AG09309 (cell line): ENCODE measurements around the gene CLDN6.

Experiments used
- DNase-seq: peaks from one replicate; pipeline ENCODE4 v3.0.0-alpha.2; 2010; ENCODE audit warnings: low read depth
- H3K4me3 ChIP-seq: 2 replicates; pipeline ENCODE4 v1.5.1; 2011; ENCODE audit warnings: mild to moderate bottlenecking, low read depth, low read length, moderate library complexity; ENCODE audit not compliant: control insufficient read depth
- TF ChIP-seq, protein P1 (sequence below): IDR thresholded peaks from 2 replicates; pipeline ENCODE4 v1.5.1; 2011; ENCODE audit warnings: mild to moderate bottlenecking, low read depth, low read length, inconsistent platforms; ENCODE audit not compliant: insufficient read depth, control insufficient read depth; ENCODE audit errors: missing control alignments

CLDN6 gene

DNA sequence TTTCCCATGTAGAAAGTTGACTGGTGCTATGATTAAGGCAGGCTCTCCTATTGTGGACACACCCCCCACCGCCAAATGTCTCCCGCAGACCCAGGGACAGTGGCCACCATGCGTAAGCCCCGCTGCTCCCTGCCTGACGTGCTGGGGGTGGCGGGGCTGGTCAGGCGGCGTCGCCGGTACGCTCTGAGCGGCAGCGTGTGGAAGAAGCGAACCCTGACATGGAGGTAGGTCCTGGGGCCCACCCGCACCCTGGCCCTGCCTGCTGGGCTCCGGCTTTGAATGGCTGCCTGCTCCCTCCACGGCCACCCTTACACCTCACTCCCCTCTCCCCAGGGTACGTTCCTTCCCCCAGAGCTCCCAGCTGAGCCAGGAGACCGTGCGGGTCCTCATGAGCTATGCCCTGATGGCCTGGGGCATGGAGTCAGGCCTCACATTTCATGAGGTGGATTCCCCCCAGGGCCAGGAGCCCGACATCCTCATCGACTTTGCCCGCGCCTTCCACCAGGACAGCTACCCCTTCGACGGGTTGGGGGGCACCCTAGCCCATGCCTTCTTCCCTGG, 32.0 kb upstream of the CLDN6 start:
- no peak for DNase-seq
- H3K4me3 ChIP-seq, result no peak overlapping the region
- TF ChIP-seq, protein P1, sequence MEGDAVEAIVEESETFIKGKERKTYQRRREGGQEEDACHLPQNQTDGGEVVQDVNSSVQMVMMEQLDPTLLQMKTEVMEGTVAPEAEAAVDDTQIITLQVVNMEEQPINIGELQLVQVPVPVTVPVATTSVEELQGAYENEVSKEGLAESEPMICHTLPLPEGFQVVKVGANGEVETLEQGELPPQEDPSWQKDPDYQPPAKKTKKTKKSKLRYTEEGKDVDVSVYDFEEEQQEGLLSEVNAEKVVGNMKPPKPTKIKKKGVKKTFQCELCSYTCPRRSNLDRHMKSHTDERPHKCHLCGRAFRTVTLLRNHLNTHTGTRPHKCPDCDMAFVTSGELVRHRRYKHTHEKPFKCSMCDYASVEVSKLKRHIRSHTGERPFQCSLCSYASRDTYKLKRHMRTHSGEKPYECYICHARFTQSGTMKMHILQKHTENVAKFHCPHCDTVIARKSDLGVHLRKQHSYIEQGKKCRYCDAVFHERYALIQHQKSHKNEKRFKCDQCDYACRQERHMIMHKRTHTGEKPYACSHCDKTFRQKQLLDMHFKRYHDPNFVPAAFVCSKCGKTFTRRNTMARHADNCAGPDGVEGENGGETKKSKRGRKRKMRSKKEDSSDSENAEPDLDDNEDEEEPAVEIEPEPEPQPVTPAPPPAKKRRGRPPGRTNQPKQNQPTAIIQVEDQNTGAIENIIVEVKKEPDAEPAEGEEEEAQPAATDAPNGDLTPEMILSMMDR, result no peak

DNA sequence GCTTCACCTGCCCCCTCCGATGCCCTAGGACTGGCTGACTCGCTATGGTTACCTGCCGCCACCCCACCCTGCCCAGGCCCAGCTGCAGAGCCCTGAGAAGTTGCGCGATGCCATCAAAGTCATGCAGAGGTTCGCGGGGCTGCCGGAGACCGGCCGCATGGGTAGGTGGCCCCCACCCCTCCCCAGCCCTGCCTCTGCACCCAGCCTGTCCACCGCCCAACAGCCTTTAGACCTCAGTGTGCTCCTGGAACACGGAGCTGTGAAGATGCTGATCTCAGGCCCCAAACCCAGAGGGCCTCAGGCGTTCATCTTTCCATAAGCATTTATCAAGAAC, 29.4 kb upstream of the CLDN6 start:
- H3K4me3 ChIP-seq, result no peak overlapping the region
- TF ChIP-seq, protein P1, result no peak
- DNase-seq, result no peak

DNA sequence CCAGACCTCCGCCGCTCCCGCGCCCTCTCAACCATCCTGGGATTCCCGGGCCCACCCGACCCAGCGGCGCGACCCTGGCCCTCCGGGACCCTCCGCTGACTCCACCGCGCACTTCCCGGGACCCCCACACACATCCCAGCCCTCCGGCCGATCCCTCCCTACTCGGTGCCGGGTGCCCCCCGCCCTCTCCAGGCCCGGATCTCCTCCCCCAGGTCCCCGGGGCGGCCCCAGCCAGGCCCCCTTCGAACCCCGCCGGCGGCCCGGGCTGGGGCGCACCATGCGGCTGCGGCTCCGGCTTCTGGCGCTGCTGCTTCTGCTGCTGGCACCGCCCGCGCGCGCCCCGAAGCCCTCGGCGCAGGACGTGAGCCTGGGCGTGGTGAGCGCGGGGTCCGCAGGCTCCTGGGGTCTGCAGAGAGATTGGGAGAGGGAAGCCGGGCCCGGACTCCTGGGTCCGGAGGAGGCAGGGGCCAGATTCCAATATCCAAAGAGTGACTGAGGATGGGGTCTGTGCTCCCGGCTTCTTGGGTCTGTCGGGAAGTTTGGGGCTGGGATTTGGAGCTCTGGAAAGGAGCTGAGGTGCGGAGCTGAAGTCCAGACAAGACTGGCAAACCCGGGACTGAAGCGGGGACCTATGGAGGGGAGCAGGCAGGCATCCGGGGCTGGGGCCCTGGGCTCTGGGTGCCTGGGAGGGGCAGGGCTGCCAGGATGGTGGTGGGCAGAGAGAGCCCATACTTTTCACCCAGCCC, 28.8 kb upstream of the CLDN6 start:
- no peak overlapping the region for H3K4me3 ChIP-seq
- DNase-seq, result no peak
- TF ChIP-seq, protein P1, result no peak

DNA sequence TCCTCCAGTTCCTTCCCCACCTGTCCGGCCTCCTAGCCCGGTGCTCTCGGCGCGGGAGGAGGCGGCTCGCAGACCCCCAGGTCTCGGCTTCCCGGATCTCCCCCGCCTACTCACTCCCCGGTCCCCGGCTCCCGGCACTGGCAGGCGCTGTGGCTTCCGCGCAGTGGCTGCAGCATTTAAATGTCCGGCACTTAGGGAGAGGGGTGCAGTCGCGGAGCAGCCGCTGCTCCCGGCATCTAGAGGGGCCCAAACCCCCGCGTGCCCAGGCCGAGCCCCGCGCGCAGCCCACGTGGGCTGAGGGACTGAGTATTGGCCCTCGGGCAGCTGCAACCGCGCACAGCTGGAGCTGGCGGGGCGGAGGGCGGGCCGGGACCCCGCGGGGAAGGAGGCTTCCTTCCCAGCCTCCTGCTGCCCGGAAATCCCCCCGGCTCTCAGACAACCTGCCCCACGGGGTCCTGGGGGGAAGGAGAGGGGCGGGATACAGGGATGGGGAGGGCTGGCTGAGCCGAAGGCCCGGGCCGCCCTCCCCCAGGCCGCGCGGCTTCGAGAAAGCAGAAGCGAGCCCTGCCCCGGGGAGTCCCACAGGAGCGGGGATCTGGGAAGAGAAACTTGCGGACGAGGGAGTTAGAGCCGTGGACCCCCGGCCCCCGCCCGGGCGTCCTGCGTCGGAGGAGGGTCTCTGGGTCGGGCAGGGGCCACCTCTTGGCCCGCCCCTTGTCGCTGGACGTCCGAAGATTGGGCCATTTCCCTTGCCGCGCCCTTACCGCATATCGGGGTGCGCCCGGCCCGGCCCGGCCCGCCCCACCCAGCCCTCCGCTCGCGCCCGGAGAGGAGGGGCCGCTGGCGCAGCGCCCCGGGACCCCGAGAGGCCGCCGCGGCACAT, 28.0 kb upstream of the CLDN6 start, which contains the start of gene MMP25:
MMP25 (plus strand) TSS at position 804 of the 883 bp plus-strand sequence. CDS start 357 bp downstream, outside the sequence.
- TF ChIP-seq, protein P1, result no peak
- H3K4me3 ChIP-seq, result peak within 1 kb of the TSS; percentile 50
- no peak for DNase-seq

DNA sequence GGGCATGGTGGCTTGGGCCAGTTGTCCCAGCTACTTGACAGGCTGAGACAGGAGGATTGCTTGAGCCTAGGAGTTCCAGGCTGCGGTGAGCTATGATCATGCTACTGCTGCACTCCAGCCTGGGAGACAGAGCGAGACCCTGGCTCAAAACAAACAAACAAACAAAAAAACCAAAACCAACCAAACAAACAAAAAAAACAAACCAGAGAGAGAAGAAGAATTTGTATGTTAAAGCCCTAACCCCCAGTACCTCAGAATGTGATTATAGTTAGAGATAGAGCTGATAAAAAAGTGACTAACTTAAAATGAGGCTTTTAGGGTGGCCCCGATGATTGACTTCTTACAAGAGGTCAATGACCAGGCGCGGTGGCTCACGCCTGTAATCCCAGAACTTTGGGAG, 26.7 kb upstream of the CLDN6 start:
- no peak overlapping the region for H3K4me3 ChIP-seq
- DNase-seq, result no peak
- TF ChIP-seq, protein P1, result no peak

DNA sequence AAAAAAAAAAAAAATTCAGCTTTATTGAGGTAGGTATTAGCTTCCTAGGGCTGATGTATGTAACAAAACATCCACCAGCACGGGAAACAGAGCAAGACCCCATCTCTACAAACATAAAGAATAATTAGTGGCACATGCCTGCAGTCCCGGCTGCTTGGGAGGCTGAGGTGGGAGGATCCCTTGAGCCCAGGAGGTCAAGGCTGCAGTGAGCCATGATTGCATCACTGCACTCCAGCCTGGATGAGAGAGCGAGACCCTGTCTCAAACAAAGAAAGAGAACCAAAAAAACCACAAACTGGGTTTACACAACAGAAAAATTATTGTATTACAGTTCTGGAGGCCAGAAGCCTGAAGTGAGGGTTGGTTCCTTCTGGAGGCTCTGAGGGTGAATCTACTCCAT, 24.4 kb upstream of the CLDN6 start:
- TF ChIP-seq, protein P1, result no peak
- no peak for DNase-seq
- no peak overlapping the region for H3K4me3 ChIP-seq
